DND-41 (cell line): ENCODE data around the gene SPAG5.
A peak's percentile ranks its signal among the peaks of the same experiment; 100 is the strongest.

ENCODE experiments used
- ATAC-seq: fragments of 200-7000 bp; cut with Tn5 transposase; 3 replicates; pipeline ENCODE4 v1.9.1; 2021; ENCODE audit warnings: low read depth; ENCODE audit not compliant: insufficient read depth
- DNase-seq: peaks from one replicate; pipeline ENCODE4 v3.0.0-alpha.2; 2020
- H2AFZ ChIP-seq: 2 replicates; pipeline ENCODE4 v1.6.0; 2012; ENCODE audit warnings: low read depth, low read length
- H3K27ac ChIP-seq: 2 replicates; pipeline ENCODE4 v1.5.1; 2012; ENCODE audit warnings: low read length, inconsistent platforms
- H3K27me3 ChIP-seq: fragments of 200-600 bp; sonication (generic); 2 replicates; pipeline ENCODE4 v1.6.0; 2012; ENCODE audit warnings: low read length, mild to moderate bottlenecking, inconsistent platforms; ENCODE audit not compliant: insufficient read depth, poor library complexity
- H3K36me3 ChIP-seq: 2 replicates; pipeline ENCODE4 v1.5.1; 2012; ENCODE audit warnings: low read length, inconsistent platforms; ENCODE audit not compliant: insufficient read depth
- H3K4me1 ChIP-seq: 2 replicates; pipeline ENCODE4 v1.5.1; 2012; ENCODE audit warnings: mild to moderate bottlenecking, low read length; ENCODE audit not compliant: insufficient read depth
- H3K4me2 ChIP-seq: 2 replicates; pipeline ENCODE4 v1.6.0; 2012; ENCODE audit warnings: mild to moderate bottlenecking, moderate library complexity, low read length, inconsistent platforms; ENCODE audit not compliant: insufficient read depth
- H3K4me3 ChIP-seq, 2 experiments: fragments of 200-600 bp in 1 of 2; shearing (Covaris generic) in 1 of 2; 2 replicates each; pipeline ENCODE4 v1.5.1; 2012 to 2016; ENCODE audit warnings: inconsistent platforms in 2 of 2, low read length in 2 of 2, mild to moderate bottlenecking in 2 of 2, low read depth in 1 of 2, moderate library complexity in 1 of 2
- H3K79me2 ChIP-seq: 2 replicates; pipeline ENCODE4 v1.6.0; 2012; ENCODE audit warnings: low read length, inconsistent platforms; ENCODE audit not compliant: insufficient read depth
- H3K9ac ChIP-seq: 2 replicates; pipeline ENCODE4 v1.6.0; 2012; ENCODE audit warnings: low read depth, mild to moderate bottlenecking, inconsistent platforms, low read length, moderate library complexity
- H3K9me3 ChIP-seq: 2 replicates; pipeline ENCODE4 v1.5.1; 2012; ENCODE audit warnings: low read length, moderate library complexity, mild to moderate bottlenecking, inconsistent platforms; ENCODE audit not compliant: insufficient read depth, severe bottlenecking
- H4K20me1 ChIP-seq: 2 replicates; pipeline ENCODE4 v1.6.0; 2012; ENCODE audit warnings: low read length; ENCODE audit not compliant: insufficient read depth
- EZH2 ChIP-seq: IDR thresholded peaks from 3 replicates; pipeline ENCODE4 v1.6.1; 2012; ENCODE audit warnings: borderline replicate concordance, low read depth, mild to moderate bottlenecking, moderate library complexity, low read length, inconsistent platforms; ENCODE audit not compliant: severe bottlenecking
- TF ChIP-seq, protein P1 (sequence below): IDR thresholded peaks from 2 replicates; pipeline ENCODE4 v1.5.1; 2012; ENCODE audit warnings: borderline replicate concordance, low read length, moderate library complexity, mild to moderate bottlenecking; ENCODE audit not compliant: poor library complexity, severe bottlenecking; ENCODE audit errors: extremely low read depth

SPAG5 gene

GRCh38 chr17:28567604-28568003, 31.2 kb downstream of the SPAG5 start:
- ATAC-seq: no peak
- H3K9ac ChIP-seq: no peak overlapping the region
- H3K79me2 ChIP-seq: peaks cover 56% of the 10 kb centered on the region
- no peak overlapping the region for H3K27ac ChIP-seq
- H3K27me3 ChIP-seq: no peaks in the 10 kb centered on the region
- no peaks in the 10 kb centered on the region for H3K9me3 ChIP-seq
- DNase-seq: no peak
- H3K4me3 ChIP-seq: no peak overlapping the region
- TF ChIP-seq EZH2: no peak
- TF ChIP-seq, protein P1, sequence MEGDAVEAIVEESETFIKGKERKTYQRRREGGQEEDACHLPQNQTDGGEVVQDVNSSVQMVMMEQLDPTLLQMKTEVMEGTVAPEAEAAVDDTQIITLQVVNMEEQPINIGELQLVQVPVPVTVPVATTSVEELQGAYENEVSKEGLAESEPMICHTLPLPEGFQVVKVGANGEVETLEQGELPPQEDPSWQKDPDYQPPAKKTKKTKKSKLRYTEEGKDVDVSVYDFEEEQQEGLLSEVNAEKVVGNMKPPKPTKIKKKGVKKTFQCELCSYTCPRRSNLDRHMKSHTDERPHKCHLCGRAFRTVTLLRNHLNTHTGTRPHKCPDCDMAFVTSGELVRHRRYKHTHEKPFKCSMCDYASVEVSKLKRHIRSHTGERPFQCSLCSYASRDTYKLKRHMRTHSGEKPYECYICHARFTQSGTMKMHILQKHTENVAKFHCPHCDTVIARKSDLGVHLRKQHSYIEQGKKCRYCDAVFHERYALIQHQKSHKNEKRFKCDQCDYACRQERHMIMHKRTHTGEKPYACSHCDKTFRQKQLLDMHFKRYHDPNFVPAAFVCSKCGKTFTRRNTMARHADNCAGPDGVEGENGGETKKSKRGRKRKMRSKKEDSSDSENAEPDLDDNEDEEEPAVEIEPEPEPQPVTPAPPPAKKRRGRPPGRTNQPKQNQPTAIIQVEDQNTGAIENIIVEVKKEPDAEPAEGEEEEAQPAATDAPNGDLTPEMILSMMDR: no peak
- no peak overlapping the region for H2AFZ ChIP-seq
- H3K36me3 ChIP-seq: peaks cover 28% of the 10 kb centered on the region
- no peaks in the 10 kb centered on the region; the same call in 1 of the 2 replicates for H4K20me1 ChIP-seq
- no peak overlapping the region for H3K4me2 ChIP-seq
- H3K4me1 ChIP-seq: peaks cover 36% of the 10 kb centered on the region

DNA sequence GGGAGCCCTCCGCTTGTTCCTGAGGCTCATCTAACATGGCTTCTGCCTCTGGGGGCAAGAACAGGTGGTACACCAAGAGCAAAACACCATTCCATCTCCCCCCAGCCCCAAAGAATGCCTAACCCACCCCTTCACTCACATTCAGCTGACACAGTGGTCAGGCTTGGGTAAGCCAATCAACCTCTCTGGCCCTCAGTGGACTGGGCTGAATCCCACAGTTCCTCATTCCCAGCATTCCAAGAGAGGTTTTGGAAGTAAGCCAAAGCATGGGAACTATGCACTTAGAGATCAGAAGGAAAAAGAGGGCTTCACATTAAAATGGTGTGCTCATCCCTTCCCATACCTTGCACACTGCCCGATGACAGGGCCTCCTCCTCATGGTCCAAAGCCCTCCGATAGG, 35.4 kb downstream of the SPAG5 start:
- no peaks in the 10 kb centered on the region for H3K9me3 ChIP-seq
- ATAC-seq: no peak
- H3K27me3 ChIP-seq: no peaks in the 10 kb centered on the region
- 0 out of 2 replicates have a peak, but pooled peaks cover 5% of the 10 kb centered on the region for H3K4me1 ChIP-seq
- H3K79me2 ChIP-seq: peaks cover 27% of the 10 kb centered on the region
- no peak overlapping the region for H3K27ac ChIP-seq
- DNase-seq: no peak
- no peak overlapping the region for H2AFZ ChIP-seq
- no peak overlapping the region for H3K9ac ChIP-seq
- no peak overlapping the region for H3K4me3 ChIP-seq
- H4K20me1 ChIP-seq: no peaks in the 10 kb centered on the region
- H3K4me2 ChIP-seq: no peak overlapping the region
- TF ChIP-seq, protein P1: no peak
- TF ChIP-seq EZH2: no peak
- H3K36me3 ChIP-seq: peaks cover 48% of the 10 kb centered on the region

DNA sequence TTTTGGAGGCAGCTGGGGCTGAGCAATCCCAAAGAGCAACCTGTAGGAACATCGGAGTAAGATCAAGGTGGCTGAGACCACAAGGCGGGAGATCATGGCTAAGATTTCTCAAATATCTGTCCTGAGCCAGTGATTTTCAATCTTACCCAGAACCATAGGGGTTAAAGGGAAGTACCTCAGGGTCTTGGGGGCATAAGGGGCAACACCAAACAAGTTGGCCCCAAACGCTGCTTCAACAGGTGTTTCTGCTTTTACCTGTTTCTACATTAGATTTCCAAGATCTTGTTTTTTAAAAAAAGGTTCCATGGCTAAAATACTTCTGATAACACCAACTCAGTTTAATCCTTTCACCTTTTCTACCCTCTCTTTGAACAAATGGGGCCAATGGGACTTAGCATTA, 43.8 kb downstream of the SPAG5 start:
- Histone ChIP-seq H3K27me3 (no peaks in the 10 kb centered on the region), H4K20me1 (no peaks in the 10 kb centered on the region), H3K27ac (no peak overlapping the region), H3K9ac (no peak overlapping the region), H3K4me1 (peaks cover 26% of the 10 kb centered on the region), H2AFZ (no peak overlapping the region), H3K9me3 (no peaks in the 10 kb centered on the region), H3K79me2 (no peaks in the 10 kb centered on the region), H3K36me3 (peaks cover 52% of the 10 kb centered on the region), H3K4me3 (no peak overlapping the region), H3K4me2 (no peak overlapping the region)
- ATAC-seq: no peak
- DNase-seq: no peak
- TF ChIP-seq, protein P1: no peak
- no peak for TF ChIP-seq EZH2

DNA sequence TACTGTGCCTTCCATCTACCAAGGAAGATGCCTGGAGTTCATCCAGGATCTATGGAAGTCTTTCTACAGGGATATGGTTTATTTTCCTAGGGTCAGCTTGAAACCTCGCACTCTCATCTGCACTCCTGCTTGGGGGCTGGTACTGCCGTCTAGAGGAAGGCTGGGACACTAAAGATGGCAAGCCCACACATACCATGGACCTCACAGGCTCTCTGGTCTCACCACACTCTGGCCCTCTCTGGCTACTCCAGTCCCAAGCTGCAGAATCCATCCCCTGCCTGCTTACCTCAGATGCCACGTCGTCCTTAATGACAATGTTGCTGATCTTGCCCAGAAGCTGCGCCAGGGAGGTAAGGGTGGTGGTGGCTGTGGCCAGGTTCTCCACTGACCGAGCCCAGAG, 44.3 kb downstream of the SPAG5 start:
- Histone ChIP-seq H3K9ac (no peak overlapping the region), H3K27me3 (no peaks in the 10 kb centered on the region), H3K4me1 (peaks cover 30% of the 10 kb centered on the region), H3K27ac (no peak overlapping the region), H3K79me2 (no peaks in the 10 kb centered on the region), H4K20me1 (no peaks in the 10 kb centered on the region), H3K9me3 (no peaks in the 10 kb centered on the region), H2AFZ (no peak overlapping the region), H3K36me3 (peaks cover 47% of the 10 kb centered on the region), H3K4me2 (no peak overlapping the region), H3K4me3 (no peak overlapping the region)
- ATAC-seq (no peak), DNase-seq (no peak)
- TF ChIP-seq, protein P1: peak; percentile 48
- TF ChIP-seq EZH2: no peak
